ENCODE data around the gene PTGES3L. TPM values are rescaled to one million over a fixed set of nuclear protein-coding genes. Genes with fewer than 3 reads are reported as not detected.

Gene PTGES3L
- total and polyA plus RNA-seq, 2 experiments from 2014 or later, result 0.90 TPM; not detected in 1

DNA sequence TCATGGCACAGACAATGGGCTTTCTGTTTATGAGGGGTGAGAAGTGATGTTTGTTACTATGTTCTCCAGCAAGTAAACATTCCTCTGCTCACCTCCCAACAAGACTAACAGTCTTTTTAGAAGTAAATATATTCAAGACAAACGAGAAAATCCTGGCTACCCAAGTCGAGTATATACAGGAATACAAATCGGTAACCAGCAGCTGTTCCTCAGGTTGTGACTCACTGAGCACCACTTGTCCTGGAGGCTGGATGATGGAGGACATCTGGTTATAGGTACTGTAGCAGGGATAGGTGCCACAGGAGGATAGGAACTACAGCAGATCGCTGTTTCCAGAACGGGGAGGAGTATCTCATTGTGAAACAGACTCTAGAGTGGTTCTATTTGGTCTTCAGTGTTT, 13.0 kb upstream of the PTGES3L start:
- WGBS, 2 experiments (ENCODE audit: low coverage in 1 of 2, low lambda C conversion rate in 2 of 2, missing lambda C conversion rate in 2 of 2), result 88 to 93% methylated on average over 5 of the region's 5 CpGs
- H3K9me3 ChIP-seq (ENCODE audit: low read depth), result no peaks in the 10 kb centered on the region
- H3K9ac ChIP-seq, result no peak overlapping the region
- no peak overlapping the region for H3K4me2 ChIP-seq (ENCODE audit: unreplicated experiment)
- no peak for DNase-seq
- H4K20me1 ChIP-seq (ENCODE audit: insufficient read depth), result no peaks in the 10 kb centered on the region
- peaks cover 39% of the 10 kb centered on the region for H3F3A ChIP-seq (ENCODE audit: insufficient read depth)
- H3K9me2 ChIP-seq (ENCODE audit: insufficient read depth), result no peaks in the 10 kb centered on the region
- H3K27ac ChIP-seq, result no peak overlapping the region
- H2AFZ ChIP-seq, result no peak overlapping the region
- H3K79me2 ChIP-seq (ENCODE audit: insufficient read depth), result no peaks in the 10 kb centered on the region
- H3K27me3 ChIP-seq (replicated peaks; ENCODE audit: insufficient read depth), result no peaks in the 10 kb centered on the region
- peaks cover 37% of the 10 kb centered on the region for H3K4me1 ChIP-seq (ENCODE audit: insufficient read depth)
- no peak for TF ChIP-seq EZH2 (IDR thresholded peaks at IDR 0.05; ENCODE audit: insufficient read depth, poor library complexity, severe bottlenecking)
- TF ChIP-seq EZH2phosphoT487 (IDR thresholded peaks at IDR 0.05; ENCODE audit: insufficient read depth, low read depth), result no peak
- H3K4me3 ChIP-seq, result no peak overlapping the region
- peaks cover 32% of the 10 kb centered on the region; the same call in 1 of the 2 replicates for H3K36me3 ChIP-seq (ENCODE audit: low read depth)
- in situ Hi-C loops (cut with MboI), result no loop called here

DNA sequence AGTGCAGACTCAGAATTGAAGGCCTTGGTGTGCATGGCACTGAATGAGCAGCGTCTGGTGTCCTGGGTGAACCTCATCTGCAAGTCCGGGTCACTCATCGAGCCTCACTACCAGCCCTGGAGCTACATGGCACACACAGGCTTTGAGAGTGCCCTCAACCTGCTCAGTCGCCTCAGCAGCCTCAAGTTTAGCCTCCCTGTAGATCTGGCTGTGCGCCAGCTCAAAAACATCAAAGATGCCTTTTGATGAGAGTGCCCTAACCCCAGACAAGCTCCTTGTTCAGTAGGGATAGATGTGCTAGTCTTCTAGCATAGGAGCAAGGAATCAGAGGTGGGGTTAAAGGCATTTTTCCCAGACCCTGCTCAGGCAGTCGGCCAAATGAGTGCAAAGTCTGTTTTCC, 11.6 kb upstream of the PTGES3L start:
- H3K9ac ChIP-seq, result no peak overlapping the region
- in situ Hi-C loops (cut with MboI), result no loop called here
- H3K36me3 ChIP-seq (ENCODE audit: low read depth), result peaks cover 36% of the 10 kb centered on the region; the same call in 1 of the 2 replicates
- no peak for TF ChIP-seq EZH2phosphoT487 (IDR thresholded peaks at IDR 0.05; ENCODE audit: insufficient read depth, low read depth)
- no peak for TF ChIP-seq EZH2 (IDR thresholded peaks at IDR 0.05; ENCODE audit: insufficient read depth, poor library complexity, severe bottlenecking)
- no peak for DNase-seq
- H3K27ac ChIP-seq, result peak overlapping the region; percentile 84; the same call in 1 of the 2 replicates
- H3K9me3 ChIP-seq (ENCODE audit: low read depth), result no peaks in the 10 kb centered on the region
- no peaks in the 10 kb centered on the region for H3K79me2 ChIP-seq (ENCODE audit: insufficient read depth)
- peaks cover 41% of the 10 kb centered on the region for H3F3A ChIP-seq (ENCODE audit: insufficient read depth)
- H3K27me3 ChIP-seq (replicated peaks; ENCODE audit: insufficient read depth), result no peaks in the 10 kb centered on the region
- WGBS, 2 experiments (ENCODE audit: low coverage in 1 of 2, low lambda C conversion rate in 2 of 2, missing lambda C conversion rate in 2 of 2), result 89 to 97% methylated on average over 6 of the region's 6 CpGs
- no peaks in the 10 kb centered on the region for H3K9me2 ChIP-seq (ENCODE audit: insufficient read depth)
- no peak overlapping the region for H2AFZ ChIP-seq
- no peak overlapping the region for H3K4me2 ChIP-seq (ENCODE audit: unreplicated experiment)
- peaks cover 33% of the 10 kb centered on the region for H3K4me1 ChIP-seq (ENCODE audit: insufficient read depth)
- H4K20me1 ChIP-seq (ENCODE audit: insufficient read depth), result no peaks in the 10 kb centered on the region
- no peak overlapping the region for H3K4me3 ChIP-seq

DNA sequence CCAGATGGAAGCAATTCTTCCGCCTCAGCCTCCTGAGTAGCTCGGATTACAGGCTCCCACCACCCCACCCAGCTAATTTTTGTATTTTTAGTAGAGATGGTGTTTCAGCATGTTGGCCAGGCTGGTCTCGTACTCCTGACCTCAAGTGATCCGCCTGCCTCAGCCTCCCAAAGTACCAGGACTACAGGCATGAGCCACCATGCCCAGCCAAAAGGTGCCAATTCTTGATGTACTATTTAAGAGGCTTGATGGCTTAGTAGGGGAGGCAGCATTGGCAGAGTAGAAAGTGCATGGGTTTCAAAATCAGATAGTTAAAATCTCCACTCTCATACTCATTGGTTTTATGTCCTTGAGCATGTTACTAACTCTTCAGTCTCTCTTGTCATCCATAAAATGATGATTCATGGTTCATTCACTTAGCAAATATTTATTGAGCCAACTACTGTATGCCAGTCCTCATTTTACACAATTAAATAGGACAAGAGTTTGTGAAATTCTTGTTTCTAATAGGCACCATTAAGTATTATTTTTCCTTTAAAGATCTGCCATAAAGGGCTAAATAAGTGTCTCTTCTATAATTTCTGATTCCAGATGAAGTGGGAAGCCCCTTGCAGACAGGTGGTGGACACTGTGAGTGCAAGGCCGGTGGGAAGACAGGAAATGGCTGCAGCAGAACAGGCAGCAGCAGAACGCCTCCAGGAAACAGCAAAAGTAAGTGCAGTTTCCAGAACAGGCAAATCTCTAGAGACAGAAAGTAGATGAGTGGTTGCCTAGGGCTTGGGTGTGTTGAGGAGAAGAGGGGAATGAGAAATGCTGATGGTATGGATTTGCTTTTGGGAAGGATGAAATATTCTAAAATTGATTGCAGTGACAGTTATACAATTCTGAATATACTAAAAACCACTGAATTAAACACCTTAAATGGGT, 10.1 kb upstream of the PTGES3L start:
- Histone ChIP-seq H4K20me1 (ENCODE audit: insufficient read depth) (no peaks in the 10 kb centered on the region), H3K36me3 (ENCODE audit: low read depth) (peaks cover 36% of the 10 kb centered on the region; the same call in 1 of the 2 replicates), H3K9me3 (ENCODE audit: low read depth) (no peaks in the 10 kb centered on the region), H3K4me3 (no peak overlapping the region), H3F3A (ENCODE audit: insufficient read depth) (peaks cover 41% of the 10 kb centered on the region), H3K27ac (peak overlapping the region; percentile 84), H3K79me2 (ENCODE audit: insufficient read depth) (peaks cover 15% of the 10 kb centered on the region), H3K9me2 (ENCODE audit: insufficient read depth) (no peaks in the 10 kb centered on the region), H3K27me3 (replicated peaks; ENCODE audit: insufficient read depth) (no peaks in the 10 kb centered on the region), H3K4me1 (ENCODE audit: insufficient read depth) (peaks cover 33% of the 10 kb centered on the region), H3K4me2 (ENCODE audit: unreplicated experiment) (peak overlapping the region; percentile 37), H2AFZ (no peak overlapping the region), H3K9ac (peak overlapping the region; percentile 31)
- TF ChIP-seq EZH2phosphoT487 (IDR thresholded peaks at IDR 0.05; ENCODE audit: insufficient read depth, low read depth), result no peak
- TF ChIP-seq EZH2 (IDR thresholded peaks at IDR 0.05; ENCODE audit: insufficient read depth, poor library complexity, severe bottlenecking), result no peak
- WGBS, 2 experiments (ENCODE audit: low coverage in 1 of 2, low lambda C conversion rate in 2 of 2, missing lambda C conversion rate in 2 of 2), result 49 to 51% methylated on average over 6 of the region's 6 CpGs
- in situ Hi-C loops (cut with MboI), result no loop called here
- peak; percentile 86 for DNase-seq

DNA sequence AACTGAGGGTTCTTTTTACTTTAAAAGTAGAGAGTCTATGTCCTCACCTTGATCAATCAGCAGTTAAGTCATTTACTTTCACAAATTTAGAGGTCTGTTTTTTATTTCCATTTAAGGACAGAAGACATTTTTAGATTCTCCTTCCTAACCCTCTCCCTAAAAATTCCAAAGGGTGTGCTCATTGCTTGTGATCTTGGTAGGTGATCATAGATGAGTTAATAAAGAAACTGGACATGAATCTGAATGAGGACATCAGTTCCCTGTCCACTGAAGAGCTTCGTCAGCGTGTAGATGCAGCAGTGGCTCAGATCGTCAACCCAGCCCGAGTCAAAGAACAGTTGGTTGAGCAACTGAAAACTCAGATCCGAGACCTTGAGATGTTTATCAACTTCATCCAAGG, 9.3 kb upstream of the PTGES3L start:
- Histone ChIP-seq H3K27me3 (replicated peaks; ENCODE audit: insufficient read depth) (no peaks in the 10 kb centered on the region), H3K79me2 (ENCODE audit: insufficient read depth) (peaks cover 22% of the 10 kb centered on the region), H3K27ac (peak overlapping the region; percentile 84), H3F3A (ENCODE audit: insufficient read depth) (peaks cover 41% of the 10 kb centered on the region), H3K4me1 (ENCODE audit: insufficient read depth) (peaks cover 33% of the 10 kb centered on the region), H4K20me1 (ENCODE audit: insufficient read depth) (no peaks in the 10 kb centered on the region), H2AFZ (no peak overlapping the region), H3K9me2 (ENCODE audit: insufficient read depth) (no peaks in the 10 kb centered on the region), H3K9ac (no peak overlapping the region), H3K36me3 (ENCODE audit: low read depth) (peaks cover 36% of the 10 kb centered on the region; the same call in 1 of the 2 replicates), H3K9me3 (ENCODE audit: low read depth) (no peaks in the 10 kb centered on the region), H3K4me2 (ENCODE audit: unreplicated experiment) (peak overlapping the region; percentile 31), H3K4me3 (no peak overlapping the region)
- in situ Hi-C loops (cut with MboI), result no loop called here
- DNase-seq, result peak; percentile 35
- 87 to 91% methylated on average over 5 of the region's 5 CpGs for WGBS, 2 experiments (ENCODE audit: low coverage in 1 of 2, low lambda C conversion rate in 2 of 2, missing lambda C conversion rate in 2 of 2)
- TF ChIP-seq EZH2 (IDR thresholded peaks at IDR 0.05; ENCODE audit: insufficient read depth, poor library complexity, severe bottlenecking), result no peak
- no peak for TF ChIP-seq EZH2phosphoT487 (IDR thresholded peaks at IDR 0.05; ENCODE audit: insufficient read depth, low read depth)

All from GM23248 (cell line).